Mesenchymal stem cell (in vitro differentiated cells and primary cell): ENCODE measurements around the gene ELOVL3. TPM values are rescaled to one million over a fixed set of nuclear protein-coding genes. Genes with fewer than 3 reads are reported as not detected.
A peak's percentile ranks its signal among the peaks of the same experiment; 100 is the strongest.

Source experiments
- DNase-seq: peaks from one replicate; pipeline ENCODE4 v3.0.0-alpha.2; 2013
- H2AFZ ChIP-seq: one replicate; pipeline ENCODE4 v1.6.1; 2013; ENCODE audit warnings: low read depth, mild to moderate bottlenecking, control low read depth, inconsistent platforms, low read length, moderate library complexity
- H2AK5ac ChIP-seq: 2 replicates; pipeline ENCODE4 v1.6.1; 2013; ENCODE audit warnings: low read length, moderate library complexity, mild to moderate bottlenecking, inconsistent platforms; ENCODE audit not compliant: severe bottlenecking
- H2BK120ac ChIP-seq: one replicate; pipeline ENCODE4 v1.6.1; 2013; ENCODE audit warnings: low read depth, mild to moderate bottlenecking, inconsistent platforms, low read length, moderate library complexity
- H2BK12ac ChIP-seq, 2 experiments: one replicate each; pipeline ENCODE4 v1.6.1; 2013; ENCODE audit warnings: inconsistent platforms in 2 of 2, low read length in 2 of 2, mild to moderate bottlenecking in 2 of 2, moderate library complexity in 2 of 2, control low read depth in 1 of 2
- H2BK15ac ChIP-seq: one replicate; pipeline ENCODE4 v1.6.1; 2013; ENCODE audit warnings: mild to moderate bottlenecking, low read depth, inconsistent platforms; ENCODE audit not compliant: poor library complexity, severe bottlenecking
- H2BK5ac ChIP-seq: 2 replicates; pipeline ENCODE4 v1.6.1; 2013; ENCODE audit warnings: low read depth, mild to moderate bottlenecking, low read length, control low read depth, inconsistent platforms; ENCODE audit not compliant: poor library complexity, severe bottlenecking
- H3K14ac ChIP-seq, 2 experiments: one replicate each; pipeline ENCODE4 v1.6.1; 2013; ENCODE audit warnings: inconsistent platforms in 2 of 2, low read length in 2 of 2, control low read depth in 1 of 2, mild to moderate bottlenecking in 1 of 2, moderate library complexity in 1 of 2
- H3K18ac ChIP-seq, 2 experiments: one replicate each; pipeline ENCODE4 v1.6.1; 2013; ENCODE audit warnings: inconsistent platforms in 2 of 2, low read length in 2 of 2, control low read depth in 1 of 2, low read depth in 1 of 2, mild to moderate bottlenecking in 1 of 2
- H3K23ac ChIP-seq, 2 experiments: one replicate each; pipeline ENCODE4 v1.6.1; 2013; ENCODE audit warnings: inconsistent platforms in 2 of 2, low read length in 2 of 2, mild to moderate bottlenecking in 2 of 2, moderate library complexity in 2 of 2, control low read depth in 1 of 2
- H3K27ac ChIP-seq: 2 replicates; pipeline ENCODE4 v1.5.1; 2013; ENCODE audit warnings: mild to moderate bottlenecking, moderate library complexity, low read length, control low read depth, inconsistent platforms; ENCODE audit not compliant: poor library complexity, severe bottlenecking
- H3K27me3 ChIP-seq, 2 experiments: 2 replicates each; pipeline versions ENCODE4 v1.6.1 to v1.7.0; 2013; ENCODE audit warnings: low read length in 2 of 2, mild to moderate bottlenecking in 2 of 2, moderate library complexity in 2 of 2, control low read depth in 1 of 2, inconsistent platforms in 1 of 2; ENCODE audit not compliant: control insufficient read depth in 1 of 2, insufficient read depth in 1 of 2
- H3K36me3 ChIP-seq, 2 experiments: 2 replicates each; pipeline versions ENCODE4 v1.6.1 to v1.7.0; 2013; ENCODE audit warnings: low read length in 2 of 2, control low read depth in 1 of 2, inconsistent platforms in 1 of 2, low read depth in 1 of 2, mild to moderate bottlenecking in 1 of 2; ENCODE audit not compliant: insufficient read depth in 2 of 2, control insufficient read depth in 1 of 2
- H3K4ac ChIP-seq, 2 experiments: one replicate each; pipeline ENCODE4 v1.6.1; 2013; ENCODE audit warnings: inconsistent platforms in 2 of 2, low read length in 2 of 2, mild to moderate bottlenecking in 2 of 2, moderate library complexity in 2 of 2, control low read depth in 1 of 2, low read depth in 1 of 2
- H3K4me1 ChIP-seq: 2 replicates; pipeline ENCODE4 v1.6.1; 2013; ENCODE audit warnings: low read depth, low read length, control low read depth; ENCODE audit not compliant: control insufficient read depth, insufficient read depth
- H3K4me2 ChIP-seq: 2 replicates; pipeline ENCODE4 v1.6.1; 2013; ENCODE audit warnings: low read length, mild to moderate bottlenecking, inconsistent platforms; ENCODE audit not compliant: poor library complexity, severe bottlenecking
- H3K4me3 ChIP-seq, 2 experiments: 2 replicates each; pipeline versions ENCODE4 v1.5.1 to v1.7.0; 2013; ENCODE audit warnings: low read length in 2 of 2, mild to moderate bottlenecking in 2 of 2, control low read depth in 1 of 2, low read depth in 1 of 2; ENCODE audit not compliant: insufficient read depth in 1 of 2
- H3K79me1 ChIP-seq: replicated peaks from 2 replicates; pipeline ENCODE4 v1.6.1; 2013; ENCODE audit warnings: mild to moderate bottlenecking, control low read depth, low read length, inconsistent platforms; ENCODE audit not compliant: poor library complexity, severe bottlenecking
- H3K9ac ChIP-seq: 2 replicates; pipeline ENCODE4 v1.7.0; 2013; ENCODE audit warnings: mild to moderate bottlenecking, low read length, moderate library complexity
- H3K9me3 ChIP-seq: 2 replicates; pipeline ENCODE4 v1.7.0; 2013; ENCODE audit warnings: mild to moderate bottlenecking, low read length; ENCODE audit not compliant: control insufficient read depth
- H4K8ac ChIP-seq: one replicate; pipeline ENCODE4 v1.6.1; 2013; ENCODE audit warnings: inconsistent platforms, mild to moderate bottlenecking, low read length, moderate library complexity
- H4K91ac ChIP-seq: one replicate; pipeline ENCODE4 v1.6.1; 2013; ENCODE audit warnings: mild to moderate bottlenecking, low read length, inconsistent platforms
- WGBS: methylation state at CpG from one replicate; pipeline ENCODE4 v1.1.7; 2013; ENCODE audit warnings: mixed read lengths; 5-methylcytosine and 5-hydroxymethylcytosine counted together
- polyA plus RNA-seq, 2 experiments: library from polyadenylated mRNA; stranded (reverse); fragments of 200-250 nt; gene quantifications; one replicate each; pipeline ENCODE4 v1.2.3, GENCODE V29; 2013

The ELOVL3 gene
- polyA plus RNA-seq (2013, experiment 1 of 2): 0.12 TPM
- 0.25 TPM for polyA plus RNA-seq (2013, experiment 2 of 2)

DNA sequence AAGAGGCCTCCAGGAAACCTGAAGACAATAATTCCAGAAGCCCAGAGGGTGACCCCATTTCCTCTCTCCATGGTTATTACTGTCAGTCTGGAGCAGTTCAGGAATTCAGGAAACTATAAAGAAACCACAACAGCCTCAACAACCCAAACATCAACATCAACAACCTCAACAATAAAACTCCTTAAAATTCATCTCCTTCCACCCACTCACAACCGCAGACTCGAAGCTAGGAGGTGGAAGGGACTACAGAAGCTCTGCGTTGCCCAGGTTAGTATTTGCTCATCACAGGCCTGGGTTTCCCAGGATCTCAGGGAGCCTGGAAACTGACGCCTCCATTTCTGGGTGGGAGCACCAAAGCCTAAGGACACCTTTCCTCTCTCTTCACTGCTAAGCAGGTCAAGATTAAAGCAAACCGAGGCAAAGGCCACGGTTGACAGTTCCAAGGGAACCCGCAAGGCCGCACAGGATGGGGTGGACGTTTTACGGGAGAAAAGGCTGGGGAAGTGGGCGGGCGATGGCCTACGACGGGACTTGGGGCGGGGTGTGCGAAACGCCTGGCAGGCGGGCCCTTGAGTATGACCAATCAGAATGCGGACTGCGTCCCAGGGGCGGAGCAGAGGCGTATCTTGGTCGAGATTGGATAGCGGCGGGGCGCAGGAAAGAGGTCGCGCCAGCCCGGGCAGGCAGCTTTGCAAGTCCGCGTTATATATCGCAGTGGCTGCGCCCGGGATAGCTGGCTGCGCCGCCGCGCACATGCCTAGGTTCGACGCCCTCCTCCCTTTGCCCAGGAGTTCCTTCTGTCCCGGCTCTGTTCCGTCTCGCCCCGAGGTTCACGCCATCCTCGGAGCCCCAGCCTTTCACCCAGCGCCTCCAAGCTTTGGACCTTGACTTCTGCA, at the start of gene ELOVL3:
TSS of gene ELOVL3 (plus strand) at position 654 of the 896 bp plus-strand sequence. CDS start 250 bp downstream, outside the sequence.
- H3K27ac ChIP-seq: peak within 1 kb of the TSS; percentile 65
- no peak within 1 kb of the TSS for H2BK5ac ChIP-seq
- peaks cover 16% of the 10 kb centered on the region for H3K4me1 ChIP-seq
- H3K79me1 ChIP-seq: no peaks in the 10 kb centered on the region
- H2AK5ac ChIP-seq: no peak within 1 kb of the TSS
- H2AFZ ChIP-seq: no peak within 1 kb of the TSS
- peak within 1 kb of the TSS in 1 of 2 experiments; percentile 54 for H3K23ac ChIP-seq
- DNase-seq: peak; percentile 94
- H3K4me3 ChIP-seq: peak within 1 kb of the TSS in 1 of 2 experiments; percentile 79
- peak within 1 kb of the TSS; percentile 36 for H3K4me2 ChIP-seq
- H3K9me3 ChIP-seq: no peaks in the 10 kb centered on the region
- H2BK12ac ChIP-seq: peak within 1 kb of the TSS in 1 of 2 experiments; percentile 89
- peak within 1 kb of the TSS in 1 of 2 experiments; percentile 58 for H3K14ac ChIP-seq
- peak within 1 kb of the TSS; percentile 4 to 78 for H3K18ac ChIP-seq
- H4K8ac ChIP-seq: peak within 1 kb of the TSS; percentile 71
- no peak within 1 kb of the TSS for H2BK120ac ChIP-seq
- H3K9ac ChIP-seq: peak within 1 kb of the TSS; percentile 84
- peaks cover 19 to 35% of the 10 kb centered on the region in 2 experiments for H3K27me3 ChIP-seq
- no peak within 1 kb of the TSS for H4K91ac ChIP-seq
- 7% methylated on average over 46 of the region's 47 CpGs for WGBS
- no peak within 1 kb of the TSS for H3K4ac ChIP-seq
- H3K36me3 ChIP-seq: no peaks in the 10 kb centered on the region
- H2BK15ac ChIP-seq: peak within 1 kb of the TSS; percentile 74

- no peak overlapping the region for H2BK120ac ChIP-seq
- H3K27me3 ChIP-seq: no peaks in the 10 kb centered on the region
- H3K4me2 ChIP-seq: no peak overlapping the region
- H3K4ac ChIP-seq: no peak overlapping the region
- no peak overlapping the region for H2BK12ac ChIP-seq
- H3K36me3 ChIP-seq: no peaks in the 10 kb centered on the region
- no peaks in the 10 kb centered on the region for H3K79me1 ChIP-seq
- no peak overlapping the region for H2AFZ ChIP-seq
- 89% methylated on average over 2 of the region's 2 CpGs for WGBS
- H3K9ac ChIP-seq: no peak overlapping the region
- H3K4me1 ChIP-seq: no peaks in the 10 kb centered on the region
- H2BK15ac ChIP-seq: no peak overlapping the region
- no peak overlapping the region for H3K4me3 ChIP-seq
- H4K91ac ChIP-seq: no peak overlapping the region
- H2BK5ac ChIP-seq: no peak overlapping the region
- H3K14ac ChIP-seq: no peak overlapping the region
- DNase-seq: no peak
- H3K18ac ChIP-seq: no peak overlapping the region
- H2AK5ac ChIP-seq: no peak overlapping the region
- H3K9me3 ChIP-seq: peaks cover 4% of the 10 kb centered on the region
- no peak overlapping the region for H3K27ac ChIP-seq
- H4K8ac ChIP-seq: no peak overlapping the region
- H3K23ac ChIP-seq: no peak overlapping the region
These were observed 41.5 kb upstream of the ELOVL3 start for GRCh38 chr10:102184606-102185005.

DNA sequence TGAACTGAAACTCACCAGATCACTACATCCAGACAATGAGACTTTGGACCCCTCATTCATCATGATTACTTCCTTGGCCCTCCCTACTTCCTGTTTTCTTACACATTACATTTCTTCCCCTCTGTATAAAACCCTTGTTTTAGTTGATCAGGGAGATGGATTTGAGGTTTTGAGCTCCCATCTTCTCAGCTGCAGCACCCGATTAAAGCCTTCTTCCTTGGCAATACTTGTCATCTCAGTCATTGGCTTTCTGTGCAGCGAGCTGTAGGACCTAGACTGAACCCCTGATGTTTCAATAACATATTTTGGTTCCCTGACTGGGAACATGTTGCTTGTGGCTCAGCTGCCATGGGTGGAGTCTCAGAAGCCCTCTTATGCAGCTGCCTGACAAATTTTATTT, 40.8 kb upstream of the ELOVL3 start:
- Histone ChIP-seq H3K4me3 (no peak overlapping the region), H2BK15ac (no peak overlapping the region), H3K4me2 (no peak overlapping the region), H2AFZ (no peak overlapping the region), H4K91ac (no peak overlapping the region), H3K23ac (no peak overlapping the region), H2AK5ac (no peak overlapping the region), H3K18ac (no peak overlapping the region), H3K9me3 (peaks cover 4% of the 10 kb centered on the region), H3K36me3 (no peaks in the 10 kb centered on the region), H2BK12ac (no peak overlapping the region), H3K79me1 (no peaks in the 10 kb centered on the region), H2BK5ac (no peak overlapping the region), H3K9ac (no peak overlapping the region), H3K27ac (no peak overlapping the region), H2BK120ac (no peak overlapping the region), H4K8ac (no peak overlapping the region), H3K4me1 (no peaks in the 10 kb centered on the region), H3K4ac (no peak overlapping the region), H3K27me3 (no peaks in the 10 kb centered on the region), H3K14ac (no peak overlapping the region)
- no peak for DNase-seq
- WGBS: 81% methylated on average over 2 of the region's 2 CpGs

GRCh38 chr10:102185811-102186527, 40.1 kb upstream of the ELOVL3 start:
- no peaks in the 10 kb centered on the region for H3K79me1 ChIP-seq
- H2BK15ac ChIP-seq: no peak overlapping the region
- no peak overlapping the region for H3K4me2 ChIP-seq
- no peak overlapping the region for H3K14ac ChIP-seq
- whole genome bisulfite sequencing: 84% methylated on average over 14 of the region's 15 CpGs
- no peaks in the 10 kb centered on the region for H3K27me3 ChIP-seq
- no peak overlapping the region for H4K8ac ChIP-seq
- H3K27ac ChIP-seq: no peak overlapping the region
- H2AFZ ChIP-seq: no peak overlapping the region
- H4K91ac ChIP-seq: no peak overlapping the region
- no peak overlapping the region for H2BK120ac ChIP-seq
- H3K9ac ChIP-seq: no peak overlapping the region
- no peak overlapping the region for H3K4ac ChIP-seq
- peaks cover 4% of the 10 kb centered on the region for H3K9me3 ChIP-seq
- no peak for DNase-seq
- H2BK5ac ChIP-seq: no peak overlapping the region
- no peaks in the 10 kb centered on the region for H3K36me3 ChIP-seq
- H3K4me3 ChIP-seq: no peak overlapping the region
- no peak overlapping the region for H2BK12ac ChIP-seq
- H3K18ac ChIP-seq: no peak overlapping the region
- H3K4me1 ChIP-seq: no peaks in the 10 kb centered on the region
- no peak overlapping the region for H2AK5ac ChIP-seq
- H3K23ac ChIP-seq: no peak overlapping the region
